ENCODE data around the gene PSG11.
"Not testable (repeated sequence)": the region's sequence is repeated elsewhere in the genome, so short reads cannot be mapped to it uniquely, and the experiment has no call there.

PSG11 gene

GRCh38 chr19:43026369-43026768 lies at the start of gene PSG11:
PSG11 (minus strand) TSS chr19:43026469; CDS start chr19:43026372, 97 bp downstream.
- H3K36me3 Mint-ChIP-seq (ENCODE audit: low read depth); DNase-seq; H3K27ac Mint-ChIP-seq; H3K9me3 Mint-ChIP-seq; ATAC-seq; H3K27me3 Mint-ChIP-seq; H3K4me1 Mint-ChIP-seq; H3K4me3 Mint-ChIP-seq: not testable (repeated sequence)

GRCh38 chr19:43062418-43062817 lies 36.1 kb upstream of the PSG11 start:
- not testable (repeated sequence) for H3K36me3 Mint-ChIP-seq (ENCODE audit: low read depth); ATAC-seq; H3K9me3 Mint-ChIP-seq; H3K4me3 Mint-ChIP-seq; DNase-seq; H3K4me1 Mint-ChIP-seq; H3K27ac Mint-ChIP-seq
- H3K27me3 Mint-ChIP-seq: peaks cover 13% of the 10 kb centered on the region

DNA sequence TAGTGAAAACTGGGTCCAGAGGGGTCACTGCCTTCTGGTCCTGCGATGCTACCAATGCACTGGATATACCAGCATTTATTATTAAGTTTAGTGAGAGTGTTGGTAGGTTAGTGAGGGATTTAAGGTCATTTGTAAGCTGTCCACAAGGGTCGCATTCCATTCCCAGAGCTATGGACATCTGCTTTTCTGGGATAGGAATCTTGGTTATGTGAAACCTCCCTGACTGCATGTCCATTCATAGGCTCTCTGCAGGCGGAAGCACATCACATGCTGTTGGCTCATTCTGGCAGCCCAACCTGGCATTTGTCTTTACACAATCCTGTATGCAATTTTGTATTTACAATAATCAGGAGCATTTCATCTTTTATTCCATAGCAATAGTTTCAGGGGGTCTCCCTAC lies 35.1 kb upstream of the PSG11 start:
- not testable (repeated sequence) for DNase-seq; ATAC-seq; H3K9me3 Mint-ChIP-seq; H3K36me3 Mint-ChIP-seq (ENCODE audit: low read depth); H3K4me3 Mint-ChIP-seq; H3K4me1 Mint-ChIP-seq; H3K27ac Mint-ChIP-seq
- peaks cover 10% of the 10 kb centered on the region for H3K27me3 Mint-ChIP-seq

DNA sequence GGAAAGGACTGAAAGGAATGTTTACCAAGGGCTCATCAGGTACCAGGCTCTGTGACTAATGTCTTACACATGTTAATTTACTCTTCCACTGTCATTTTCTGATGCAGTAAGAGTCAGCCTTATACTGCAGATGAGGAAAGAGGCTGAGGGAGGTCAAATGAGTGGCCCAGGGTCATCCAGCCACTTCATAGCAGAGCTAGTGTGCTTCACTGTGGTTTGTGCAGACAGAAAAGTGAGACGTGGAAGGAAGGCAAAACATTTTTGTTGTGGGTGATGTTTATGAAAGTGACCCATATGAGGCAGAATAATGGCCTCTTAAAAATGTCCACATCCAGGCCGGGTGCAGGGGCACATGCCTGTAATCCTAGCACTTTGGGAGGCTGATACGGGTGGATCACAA lies 34.0 kb upstream of the PSG11 start:
- DNase-seq; ATAC-seq; H3K27ac Mint-ChIP-seq; H3K36me3 Mint-ChIP-seq (ENCODE audit: low read depth); H3K9me3 Mint-ChIP-seq; H3K4me1 Mint-ChIP-seq; H3K4me3 Mint-ChIP-seq: not testable (repeated sequence)
- peaks cover 10% of the 10 kb centered on the region for H3K27me3 Mint-ChIP-seq

- not testable (repeated sequence) for H3K4me3 Mint-ChIP-seq; H3K27ac Mint-ChIP-seq; H3K4me1 Mint-ChIP-seq; H3K36me3 Mint-ChIP-seq (ENCODE audit: low read depth); DNase-seq; ATAC-seq
- H3K9me3 Mint-ChIP-seq: peaks cover 13% of the 10 kb centered on the region
- peaks cover 10% of the 10 kb centered on the region for H3K27me3 Mint-ChIP-seq
These were observed 33.2 kb upstream of the PSG11 start for GRCh38 chr19:43059482-43059881.

- not testable (repeated sequence) for H3K4me3 Mint-ChIP-seq; ATAC-seq; DNase-seq; H3K4me1 Mint-ChIP-seq; H3K27ac Mint-ChIP-seq; H3K36me3 Mint-ChIP-seq (ENCODE audit: low read depth)
- peaks cover 17% of the 10 kb centered on the region for H3K9me3 Mint-ChIP-seq
- H3K27me3 Mint-ChIP-seq: peaks cover 10% of the 10 kb centered on the region
These were observed 32.2 kb upstream of the PSG11 start for GRCh38 chr19:43058440-43058839.

DNA sequence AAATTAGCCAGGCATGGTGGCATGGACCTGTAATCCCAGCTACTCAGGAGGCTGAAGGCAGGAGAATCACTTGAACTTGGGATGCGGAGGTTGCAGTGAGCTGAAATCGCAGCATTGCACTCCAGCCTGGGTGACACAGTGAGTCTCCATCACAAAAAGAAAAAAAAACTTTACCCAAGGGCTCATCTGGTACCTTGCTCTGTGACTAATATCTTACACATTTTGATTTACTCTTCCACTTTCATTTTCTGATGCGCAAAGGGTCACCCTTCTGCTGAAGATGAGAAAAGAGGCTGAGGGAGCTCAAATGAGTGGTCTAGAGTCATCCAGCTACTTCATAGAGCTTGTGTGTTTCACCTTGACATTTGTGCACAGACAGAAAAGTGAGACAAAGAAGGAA lies 21.7 kb upstream of the PSG11 start:
- not testable (repeated sequence) for H3K4me3 Mint-ChIP-seq; DNase-seq; H3K9me3 Mint-ChIP-seq; H3K36me3 Mint-ChIP-seq (ENCODE audit: low read depth); ATAC-seq; H3K27ac Mint-ChIP-seq; H3K4me1 Mint-ChIP-seq
- peaks cover 19% of the 10 kb centered on the region for H3K27me3 Mint-ChIP-seq

GRCh38 chr19:43046578-43046977 lies 20.3 kb upstream of the PSG11 start:
- not testable (repeated sequence) for H3K4me1 Mint-ChIP-seq; H3K27ac Mint-ChIP-seq; ATAC-seq; DNase-seq; H3K4me3 Mint-ChIP-seq; H3K36me3 Mint-ChIP-seq (ENCODE audit: low read depth); H3K9me3 Mint-ChIP-seq
- peaks cover 19% of the 10 kb centered on the region for H3K27me3 Mint-ChIP-seq

GRCh38 chr19:43043492-43044180 lies 17.4 kb upstream of the PSG11 start:
- not testable (repeated sequence) for ATAC-seq; H3K9me3 Mint-ChIP-seq; H3K4me3 Mint-ChIP-seq; H3K27ac Mint-ChIP-seq; H3K4me1 Mint-ChIP-seq; H3K36me3 Mint-ChIP-seq (ENCODE audit: low read depth); DNase-seq
- H3K27me3 Mint-ChIP-seq: peaks cover 19% of the 10 kb centered on the region

- ATAC-seq; H3K4me1 Mint-ChIP-seq; DNase-seq; H3K4me3 Mint-ChIP-seq; H3K27ac Mint-ChIP-seq; H3K36me3 Mint-ChIP-seq (ENCODE audit: low read depth); H3K9me3 Mint-ChIP-seq: not testable (repeated sequence)
- H3K27me3 Mint-ChIP-seq: peaks cover 18% of the 10 kb centered on the region
These were observed 5.4 kb upstream of the PSG11 start for GRCh38 chr19:43031645-43032044.

DNA sequence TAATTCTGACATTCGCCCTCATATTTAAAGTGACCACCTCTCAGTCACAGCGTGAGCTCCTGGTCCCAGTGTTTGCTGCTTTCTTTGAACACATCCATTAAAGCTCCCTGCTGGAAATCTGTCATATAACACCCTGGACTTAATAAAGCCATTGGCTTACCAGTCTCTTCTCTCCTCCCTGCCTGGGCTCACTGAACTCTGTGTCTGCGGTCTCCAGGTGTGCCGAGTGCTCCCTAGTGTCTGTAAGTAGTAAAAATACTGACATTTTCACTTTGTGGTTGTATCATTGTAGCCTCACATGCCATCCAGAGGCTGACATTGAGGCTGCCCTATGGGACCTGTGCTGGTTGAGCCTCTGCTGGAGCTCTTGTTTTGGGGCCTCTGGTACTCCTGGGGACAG lies 2.6 kb upstream of the PSG11 start:
- H3K4me3 Mint-ChIP-seq: no peak overlapping the region
- no peak for DNase-seq
- no peaks in the 10 kb centered on the region for H3K36me3 Mint-ChIP-seq (ENCODE audit: low read depth)
- no peaks in the 10 kb centered on the region for H3K9me3 Mint-ChIP-seq
- no peak overlapping the region for H3K27ac Mint-ChIP-seq
- no peaks in the 10 kb centered on the region for H3K4me1 Mint-ChIP-seq
- H3K27me3 Mint-ChIP-seq: peaks cover 13% of the 10 kb centered on the region
- ATAC-seq: no peak

DNA sequence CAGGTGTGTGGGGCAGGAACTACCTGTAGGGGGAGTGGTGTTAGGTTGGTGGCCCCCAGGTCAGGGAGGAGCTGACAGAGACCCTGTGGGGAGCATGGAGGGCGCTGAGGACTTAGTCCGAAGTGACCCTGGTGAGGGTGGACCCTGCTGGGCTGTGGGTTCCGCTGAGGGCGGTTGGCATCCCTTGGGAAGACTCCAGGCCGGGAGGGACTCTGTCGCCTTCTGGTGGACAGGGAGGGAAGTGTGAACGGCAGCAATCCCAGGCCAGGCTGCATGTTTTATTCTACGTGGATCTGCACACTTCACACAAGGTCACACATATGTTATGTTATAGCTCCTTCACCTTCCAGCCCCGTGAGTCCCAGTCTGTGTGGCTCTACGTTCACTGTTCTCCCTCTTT lies 1.7 kb upstream of the PSG11 start:
- not testable (repeated sequence) for H3K27ac Mint-ChIP-seq; H3K9me3 Mint-ChIP-seq; ATAC-seq; H3K4me1 Mint-ChIP-seq; H3K36me3 Mint-ChIP-seq (ENCODE audit: low read depth); H3K4me3 Mint-ChIP-seq; DNase-seq
- H3K27me3 Mint-ChIP-seq: peaks cover 10% of the 10 kb centered on the region

- H3K27me3 Mint-ChIP-seq; DNase-seq; H3K27ac Mint-ChIP-seq; H3K9me3 Mint-ChIP-seq; H3K4me3 Mint-ChIP-seq; ATAC-seq; H3K4me1 Mint-ChIP-seq; H3K36me3 Mint-ChIP-seq (ENCODE audit: low read depth): not testable (repeated sequence)
These were observed 792 bp upstream of the PSG11 start for GRCh38 chr19:43027061-43027460.

GRCh38 chr19:43022098-43022497 lies 4.2 kb downstream of the PSG11 start:
- not testable (repeated sequence) for H3K4me3 Mint-ChIP-seq; H3K4me1 Mint-ChIP-seq; ATAC-seq; H3K27me3 Mint-ChIP-seq; H3K27ac Mint-ChIP-seq; DNase-seq; H3K9me3 Mint-ChIP-seq; H3K36me3 Mint-ChIP-seq (ENCODE audit: low read depth)

- H3K4me1 Mint-ChIP-seq, H3K4me3 Mint-ChIP-seq, H3K27ac Mint-ChIP-seq: not testable (repeated sequence)
These were observed 4.6 kb downstream of the PSG11 start for GRCh38 chr19:43021629-43022028.

GRCh38 chr19:43019588-43019987 lies 6.7 kb downstream of the PSG11 start:
- not testable (repeated sequence) for H3K27ac Mint-ChIP-seq; DNase-seq; H3K27me3 Mint-ChIP-seq; ATAC-seq; H3K9me3 Mint-ChIP-seq; H3K36me3 Mint-ChIP-seq (ENCODE audit: low read depth); H3K4me1 Mint-ChIP-seq; H3K4me3 Mint-ChIP-seq

More at GRCh38 chr19:43021629-43022028, 4.6 kb downstream of the PSG11 start:
- H3K27me3 Mint-ChIP-seq; ATAC-seq; H3K36me3 Mint-ChIP-seq (ENCODE audit: low read depth); H3K9me3 Mint-ChIP-seq; DNase-seq: not testable (repeated sequence)

Measured in activated naive CD8-positive, alpha-beta T cell treated with anti-CD3 and anti-CD28 coated beads, Interleukin-2, amount 50 U/mL, for 24 hours (primary cell).